HUES6 (cell line): ENCODE measurements around the gene BRMS1.
"Not testable (repeated sequence)": the region's sequence is repeated elsewhere in the genome, so short reads cannot be mapped to it uniquely, and the experiment has no call there.

Source experiments
- H3K27ac ChIP-seq: 2 replicates; pipeline ENCODE4 v1.7.0; 2013; ENCODE audit warnings: low read depth, mild to moderate bottlenecking, low read length, inconsistent platforms
- H3K27me3 ChIP-seq: 2 replicates; pipeline ENCODE4 v1.6.1; 2013; ENCODE audit warnings: low read length; ENCODE audit not compliant: control insufficient read depth, insufficient read depth
- H3K36me3 ChIP-seq: 2 replicates; pipeline ENCODE4 v1.6.1; 2013; ENCODE audit warnings: low read length; ENCODE audit not compliant: control insufficient read depth, insufficient read depth
- H3K4me1 ChIP-seq: 2 replicates; pipeline ENCODE4 v1.6.1; 2013; ENCODE audit warnings: low read length; ENCODE audit not compliant: control insufficient read depth, insufficient read depth
- H3K4me3 ChIP-seq: 2 replicates; pipeline ENCODE4 v1.5.1; 2013; ENCODE audit warnings: low read depth, low read length
- H3K9ac ChIP-seq: one replicate; pipeline ENCODE4 v1.6.1; 2013; ENCODE audit warnings: mild to moderate bottlenecking, low read length
- H3K9me3 ChIP-seq: 2 replicates; pipeline ENCODE4 v1.6.1; 2013; ENCODE audit warnings: low read depth, low read length; ENCODE audit not compliant: control insufficient read depth, insufficient read depth

The BRMS1 gene

GRCh38 chr11:66344550-66345315, at the start of gene BRMS1:
BRMS1 (minus strand) TSS chr11:66345104; CDS start chr11:66342234, 2,870 bp downstream.
- H3K9me3 ChIP-seq: no peaks in the 10 kb centered on the region
- H3K27ac ChIP-seq: peak within 1 kb of the TSS; percentile 54; the same call in 1 of the 2 replicates
- peaks cover 8% of the 10 kb centered on the region; the same call in 1 of the 2 replicates for H3K27me3 ChIP-seq
- H3K36me3 ChIP-seq: peaks cover 24% of the 10 kb centered on the region
- peaks cover 12% of the 10 kb centered on the region for H3K4me1 ChIP-seq
- peak within 1 kb of the TSS; percentile 88 for H3K9ac ChIP-seq
- peak within 1 kb of the TSS; percentile 97 for H3K4me3 ChIP-seq

DNA sequence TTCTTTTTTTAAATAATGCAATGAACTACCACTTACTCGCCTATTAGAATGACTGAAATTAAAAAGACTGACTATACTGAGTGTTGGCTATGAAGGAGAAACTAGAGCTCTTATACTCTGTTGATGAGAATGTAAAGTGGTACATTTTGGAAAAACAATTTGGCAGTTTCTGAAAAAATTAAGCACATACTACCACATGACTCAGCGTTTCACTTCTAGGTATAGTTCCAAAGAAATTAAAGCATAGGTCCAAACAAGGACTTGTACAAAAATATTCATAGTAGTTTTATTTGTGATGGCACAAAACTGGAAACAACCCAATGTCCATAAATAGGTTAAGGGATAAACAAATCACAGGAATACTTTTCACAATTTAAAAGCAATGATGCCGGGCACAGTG, 49.0 kb upstream of the BRMS1 start:
- no peaks in the 10 kb centered on the region for H3K9me3 ChIP-seq
- H3K27ac ChIP-seq: no peak overlapping the region
- no peaks in the 10 kb centered on the region for H3K27me3 ChIP-seq
- no peaks in the 10 kb centered on the region for H3K4me1 ChIP-seq
- no peaks in the 10 kb centered on the region for H3K36me3 ChIP-seq
- no peak overlapping the region for H3K4me3 ChIP-seq
- H3K9ac ChIP-seq: no peak overlapping the region

- no peaks in the 10 kb centered on the region for H3K9me3 ChIP-seq
- no peaks in the 10 kb centered on the region for H3K36me3 ChIP-seq
- H3K4me3 ChIP-seq: no peak overlapping the region
- H3K27me3 ChIP-seq: no peaks in the 10 kb centered on the region
- peaks cover 3% of the 10 kb centered on the region; the same call in 1 of the 2 replicates for H3K4me1 ChIP-seq
- H3K27ac ChIP-seq: no peak overlapping the region
- no peak overlapping the region for H3K9ac ChIP-seq
Observed at GRCh38 chr11:66391322-66391721, 46.4 kb upstream of the BRMS1 start.

GRCh38 chr11:66388780-66389386, 44.0 kb upstream of the BRMS1 start:
- H3K4me1 ChIP-seq: peaks cover 3% of the 10 kb centered on the region; the same call in 1 of the 2 replicates
- H3K9me3 ChIP-seq: no peaks in the 10 kb centered on the region
- H3K9ac ChIP-seq: no peak overlapping the region
- H3K4me3 ChIP-seq: no peak overlapping the region
- H3K36me3 ChIP-seq: no peaks in the 10 kb centered on the region
- no peak overlapping the region for H3K27ac ChIP-seq
- H3K27me3 ChIP-seq: no peaks in the 10 kb centered on the region

DNA sequence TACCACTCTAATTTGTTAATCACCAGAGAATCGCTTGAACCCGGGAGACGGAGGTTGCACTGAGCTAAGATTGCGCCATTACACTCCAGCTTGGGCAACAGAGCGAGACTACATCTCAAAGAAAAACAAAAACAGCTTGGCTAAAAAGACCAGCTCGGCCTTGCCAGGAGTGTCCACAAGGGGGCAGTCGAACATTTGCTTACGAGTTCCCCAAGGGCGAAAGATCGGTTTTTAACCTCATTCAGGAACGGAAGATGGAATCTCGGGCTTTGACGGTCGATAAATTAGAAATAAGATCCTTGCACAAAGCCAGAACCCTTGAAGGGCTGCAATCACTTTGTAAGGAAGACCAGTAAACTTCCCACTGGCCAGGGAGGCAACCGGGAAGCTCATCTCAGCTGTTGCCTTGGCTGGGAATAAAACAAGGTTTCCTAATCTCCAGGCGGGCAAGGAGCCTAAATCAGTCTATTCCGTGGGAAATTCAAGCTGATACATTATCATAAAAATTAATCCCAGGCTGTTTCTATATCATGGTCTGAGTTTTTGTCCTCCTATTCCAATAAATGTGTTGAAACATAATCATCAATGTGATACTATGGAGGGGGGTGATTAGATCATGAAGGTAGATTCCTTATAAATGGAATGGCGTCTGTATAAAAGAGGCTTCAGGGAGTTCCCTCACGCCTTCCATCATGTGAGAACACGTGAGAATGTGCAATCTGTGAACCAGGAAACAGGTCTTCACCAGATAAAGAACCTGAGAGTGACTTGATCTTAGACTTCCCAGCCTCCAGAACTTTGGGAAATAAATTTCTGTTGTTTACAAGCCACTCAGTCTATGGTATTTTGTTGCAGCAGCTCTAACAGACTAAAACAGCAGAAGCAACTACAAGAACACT, 41.5 kb upstream of the BRMS1 start:
- H3K27ac ChIP-seq: no peak overlapping the region
- H3K4me1 ChIP-seq: peaks cover 3% of the 10 kb centered on the region; the same call in 1 of the 2 replicates
- no peak overlapping the region for H3K9ac ChIP-seq
- peak overlapping the region; percentile 37 for H3K4me3 ChIP-seq
- H3K27me3 ChIP-seq: no peaks in the 10 kb centered on the region
- no peaks in the 10 kb centered on the region for H3K36me3 ChIP-seq
- no peaks in the 10 kb centered on the region for H3K9me3 ChIP-seq

DNA sequence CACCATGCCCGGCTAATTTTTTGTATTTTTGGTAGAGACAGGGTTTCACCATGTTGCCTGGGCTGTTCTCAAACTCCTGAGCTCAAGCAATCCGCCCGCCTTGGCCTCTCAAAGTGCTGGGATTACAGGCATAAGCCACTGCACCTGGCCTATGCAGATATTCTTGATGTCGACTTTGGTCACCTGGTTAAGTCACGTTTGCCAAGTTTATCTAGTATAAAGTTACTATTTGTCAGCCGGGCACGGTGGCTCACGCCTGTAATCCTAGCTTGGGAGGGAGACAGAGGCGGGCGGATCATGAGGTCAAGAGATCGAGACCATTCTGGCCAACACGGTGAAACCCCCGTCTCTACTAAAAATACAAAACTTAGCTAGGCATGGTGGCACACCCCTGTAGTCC, 39.4 kb upstream of the BRMS1 start:
- not testable (repeated sequence) for H3K27ac ChIP-seq, H3K27me3 ChIP-seq, H3K4me3 ChIP-seq, H3K9ac ChIP-seq, H3K4me1 ChIP-seq, H3K36me3 ChIP-seq, H3K9me3 ChIP-seq

DNA sequence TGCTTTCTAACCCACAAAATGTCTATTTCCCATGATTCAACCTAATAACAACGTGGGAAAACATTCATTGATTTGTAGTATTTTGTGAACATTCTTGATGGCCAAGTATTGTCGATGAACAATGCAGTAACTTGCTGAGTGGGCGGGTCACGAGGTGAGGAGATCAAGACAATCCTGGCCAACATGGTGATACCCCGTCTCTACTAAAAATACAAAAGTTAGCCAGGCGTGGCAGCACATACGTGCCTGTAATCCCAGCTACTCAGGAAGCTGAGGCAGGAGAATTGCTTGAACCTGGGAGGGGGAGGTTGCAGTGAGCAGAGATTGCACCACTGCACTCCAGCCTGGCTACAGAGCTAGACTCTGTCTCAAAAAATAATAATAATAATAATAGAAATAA, 35.4 kb upstream of the BRMS1 start:
- H3K27ac ChIP-seq, H3K27me3 ChIP-seq, H3K36me3 ChIP-seq, H3K9ac ChIP-seq, H3K4me3 ChIP-seq, H3K4me1 ChIP-seq, H3K9me3 ChIP-seq: not testable (repeated sequence)

- not testable (repeated sequence) for H3K9me3 ChIP-seq, H3K27ac ChIP-seq, H3K27me3 ChIP-seq, H3K9ac ChIP-seq, H3K4me3 ChIP-seq, H3K36me3 ChIP-seq
- H3K4me1 ChIP-seq: peaks cover 20% of the 10 kb centered on the region
Observed at GRCh38 chr11:66373690-66374287, 28.9 kb upstream of the BRMS1 start.

DNA sequence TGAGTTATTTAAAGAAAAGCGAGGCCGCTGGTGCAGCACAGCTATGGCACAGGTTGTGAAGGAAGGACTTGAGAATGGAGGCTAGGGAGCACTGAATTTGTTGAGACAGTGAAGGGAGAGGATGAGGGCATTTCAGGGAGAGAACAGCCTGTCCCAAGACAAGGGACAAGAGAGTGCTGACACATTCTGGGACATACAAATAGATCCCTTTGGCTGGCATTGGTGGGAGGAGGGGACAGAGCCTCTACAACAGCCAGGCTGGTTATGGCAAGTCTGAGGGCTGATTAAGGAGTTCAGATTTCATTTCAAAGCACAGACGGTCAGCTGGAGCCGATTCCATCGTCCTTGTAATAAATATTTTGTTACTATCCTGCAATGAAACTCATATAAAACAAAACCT, 28.4 kb upstream of the BRMS1 start:
- Histone ChIP-seq H3K27me3 (no peaks in the 10 kb centered on the region), H3K36me3 (peaks cover 12% of the 10 kb centered on the region), H3K9ac (no peak overlapping the region), H3K9me3 (no peaks in the 10 kb centered on the region), H3K4me3 (no peak overlapping the region), H3K27ac (no peak overlapping the region), H3K4me1 (peaks cover 20% of the 10 kb centered on the region)

DNA sequence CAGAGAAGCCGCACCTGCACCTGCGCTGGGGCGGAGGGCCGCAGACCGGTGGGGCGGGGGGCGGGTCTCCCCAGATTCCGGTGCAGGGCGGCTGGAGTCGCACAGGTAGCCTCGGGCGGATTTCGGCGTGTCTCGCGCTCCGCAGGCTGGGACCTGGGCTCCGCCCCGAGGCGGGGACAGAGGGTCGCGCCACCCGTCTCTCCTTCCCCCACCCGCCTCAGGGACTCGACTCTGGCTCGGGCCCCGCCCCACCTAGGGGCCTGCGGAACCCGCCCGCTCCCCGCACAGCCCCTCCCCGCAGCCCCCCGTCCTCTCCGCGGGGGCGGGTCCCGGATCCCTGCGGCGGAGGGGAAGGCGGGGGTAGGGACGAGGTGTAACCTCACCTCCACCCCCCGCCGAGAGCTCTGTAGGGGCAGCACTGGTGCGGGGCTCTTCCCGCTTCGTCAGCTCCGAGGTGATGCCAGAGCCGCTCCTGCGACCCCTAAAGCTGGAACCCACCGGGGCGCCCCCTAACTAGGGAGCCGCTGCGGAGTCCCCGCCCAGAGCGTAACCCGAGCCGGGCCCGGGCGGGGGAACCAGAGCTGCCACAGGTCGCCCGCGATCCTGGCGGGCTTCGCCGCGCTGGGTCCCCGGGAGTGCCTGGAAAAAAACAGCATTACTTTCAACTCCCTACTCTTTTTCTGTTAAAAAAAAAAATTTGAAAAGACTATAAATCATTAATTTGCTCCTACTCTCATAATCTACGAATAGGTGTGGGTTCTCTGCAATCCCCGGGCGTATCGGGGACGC, 26.9 kb upstream of the BRMS1 start, which contains the start of gene SLC29A2:
Gene SLC29A2, minus strand, starts transcription at position 134 of the 789 bp plus-strand sequence. CDS start 169 bp downstream, outside the sequence.
- peak within 1 kb of the TSS; percentile 67 for H3K27ac ChIP-seq

More for the DNA sequence above, 26.9 kb upstream of the BRMS1 start, which contains the start of gene SLC29A2:
- H3K9me3 ChIP-seq: no peaks in the 10 kb centered on the region
- H3K4me3 ChIP-seq: peak within 1 kb of the TSS; percentile 83
- no peaks in the 10 kb centered on the region for H3K27me3 ChIP-seq
- peaks cover 20% of the 10 kb centered on the region for H3K4me1 ChIP-seq
- H3K36me3 ChIP-seq: peaks cover 26% of the 10 kb centered on the region
- H3K9ac ChIP-seq: peak within 1 kb of the TSS; percentile 84
